Measurements from ENCODE around the gene C2orf72.

DNA sequence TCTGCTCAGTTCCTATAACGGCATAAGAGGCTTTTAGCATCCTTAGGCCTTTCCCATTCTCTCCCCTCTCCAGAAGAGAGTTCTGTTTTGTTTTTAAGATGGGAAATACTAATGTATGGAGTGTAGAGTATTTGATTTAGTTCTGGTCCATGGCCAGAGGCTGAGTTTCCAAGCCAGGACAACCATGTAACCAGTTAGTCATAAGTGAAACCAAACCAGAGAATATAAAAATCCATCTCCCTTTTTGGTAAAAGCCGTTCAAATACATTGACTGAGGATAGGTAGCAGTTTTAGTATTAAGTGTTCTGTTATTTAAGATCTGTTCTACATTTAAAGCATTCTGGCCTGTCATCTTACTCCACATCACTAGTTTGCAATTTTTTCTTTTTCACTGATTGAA lies 22.4 kb downstream of the C2orf72 start:
- no peak for TF ChIP-seq POLR2A (IDR thresholded peaks at IDR 0.05)
- TF ChIP-seq, protein P1, sequence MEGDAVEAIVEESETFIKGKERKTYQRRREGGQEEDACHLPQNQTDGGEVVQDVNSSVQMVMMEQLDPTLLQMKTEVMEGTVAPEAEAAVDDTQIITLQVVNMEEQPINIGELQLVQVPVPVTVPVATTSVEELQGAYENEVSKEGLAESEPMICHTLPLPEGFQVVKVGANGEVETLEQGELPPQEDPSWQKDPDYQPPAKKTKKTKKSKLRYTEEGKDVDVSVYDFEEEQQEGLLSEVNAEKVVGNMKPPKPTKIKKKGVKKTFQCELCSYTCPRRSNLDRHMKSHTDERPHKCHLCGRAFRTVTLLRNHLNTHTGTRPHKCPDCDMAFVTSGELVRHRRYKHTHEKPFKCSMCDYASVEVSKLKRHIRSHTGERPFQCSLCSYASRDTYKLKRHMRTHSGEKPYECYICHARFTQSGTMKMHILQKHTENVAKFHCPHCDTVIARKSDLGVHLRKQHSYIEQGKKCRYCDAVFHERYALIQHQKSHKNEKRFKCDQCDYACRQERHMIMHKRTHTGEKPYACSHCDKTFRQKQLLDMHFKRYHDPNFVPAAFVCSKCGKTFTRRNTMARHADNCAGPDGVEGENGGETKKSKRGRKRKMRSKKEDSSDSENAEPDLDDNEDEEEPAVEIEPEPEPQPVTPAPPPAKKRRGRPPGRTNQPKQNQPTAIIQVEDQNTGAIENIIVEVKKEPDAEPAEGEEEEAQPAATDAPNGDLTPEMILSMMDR (IDR thresholded peaks at IDR 0.05): no peak

All from heart left ventricle (tissue), 13 donors.